Activated CD8-positive, alpha-beta memory T cell treated with anti-CD3 and anti-CD28 coated beads, Interleukin-2, amount 10 ng/mL, durations not matched to agents 7 days and 5 days (primary cell): ENCODE results near the gene MACROD2. TPM values are rescaled to one million over a fixed set of nuclear protein-coding genes. Genes with fewer than 3 reads are reported as not detected.

Experiments used
- ATAC-seq: fragments of 150-1000 bp; cut with Tn5 transposase; one replicate; pipeline ENCODE4 v1.10.0; 2021; ENCODE audit warnings: moderate library complexity
- CTCF ChIA-PET: fragments of 350-600 bp; sonication (Branson Sonifier 250); formaldehyde crosslinking; loops from one replicate; lab custom pipeline; 2021; ENCODE audit warnings: antibody characterized with exemption; lab: Charles Lee
- DNase-seq: peaks from one replicate; pipeline ENCODE4 v3.0.0-alpha.2; 2020
- H3K27ac Mint-ChIP-seq: one replicate; pipeline ENCODE4 v1.8.0; 2021; ENCODE audit warnings: mild to moderate bottlenecking, mixed read lengths
- H3K27me3 Mint-ChIP-seq: one replicate; pipeline ENCODE4 v1.8.0; 2021; ENCODE audit warnings: mixed read lengths
- H3K36me3 Mint-ChIP-seq: one replicate; pipeline ENCODE4 v1.8.0; 2021; ENCODE audit warnings: mild to moderate bottlenecking, mixed read lengths
- H3K4me1 Mint-ChIP-seq: one replicate; pipeline ENCODE4 v1.8.0; 2021; ENCODE audit warnings: mixed read lengths
- H3K4me3 Mint-ChIP-seq: one replicate; pipeline ENCODE4 v1.8.0; 2021; ENCODE audit warnings: mild to moderate bottlenecking, moderate library complexity, mixed read lengths
- H3K9me3 Mint-ChIP-seq: one replicate; pipeline ENCODE4 v1.8.0; 2022; ENCODE audit warnings: low read depth, mixed read lengths
- total RNA-seq, 2 experiments: library from RNA; stranded (reverse); gene quantifications; one replicate each; pipeline ENCODE4 v1.2.3, GENCODE V29; 2021

MACROD2 gene
- total RNA-seq, 2 experiments from 2014 or later: not detected

DNA sequence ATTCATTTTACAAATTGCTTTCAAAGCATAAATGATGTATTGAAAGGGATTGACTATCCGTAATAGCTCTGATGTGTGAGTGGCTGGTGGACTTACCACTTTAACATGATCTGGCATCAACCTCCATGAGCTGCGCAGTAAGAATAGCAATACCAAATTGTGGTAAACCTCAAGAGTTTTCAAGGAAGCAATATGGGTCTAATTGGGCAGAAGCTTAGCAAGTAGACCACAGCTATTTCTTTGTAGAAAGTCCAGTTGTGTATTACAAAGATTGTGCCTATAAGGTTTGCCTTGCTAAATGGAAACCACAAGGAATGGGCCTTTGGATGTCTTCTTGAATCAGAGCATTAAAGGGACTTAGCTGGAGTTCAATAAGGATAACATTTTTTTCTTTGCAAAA is 1841.3 kb downstream of the MACROD2 start:
- DNase-seq: no peak
- no peaks in the 10 kb centered on the region for H3K27me3 Mint-ChIP-seq
- no peak overlapping the region for H3K4me3 Mint-ChIP-seq
- H3K4me1 Mint-ChIP-seq: no peaks in the 10 kb centered on the region
- no peaks in the 10 kb centered on the region for H3K36me3 Mint-ChIP-seq
- CTCF ChIA-PET: no interaction called here
- H3K9me3 Mint-ChIP-seq: peaks cover 4% of the 10 kb centered on the region
- H3K27ac Mint-ChIP-seq: no peak overlapping the region
- no peak for ATAC-seq

DNA sequence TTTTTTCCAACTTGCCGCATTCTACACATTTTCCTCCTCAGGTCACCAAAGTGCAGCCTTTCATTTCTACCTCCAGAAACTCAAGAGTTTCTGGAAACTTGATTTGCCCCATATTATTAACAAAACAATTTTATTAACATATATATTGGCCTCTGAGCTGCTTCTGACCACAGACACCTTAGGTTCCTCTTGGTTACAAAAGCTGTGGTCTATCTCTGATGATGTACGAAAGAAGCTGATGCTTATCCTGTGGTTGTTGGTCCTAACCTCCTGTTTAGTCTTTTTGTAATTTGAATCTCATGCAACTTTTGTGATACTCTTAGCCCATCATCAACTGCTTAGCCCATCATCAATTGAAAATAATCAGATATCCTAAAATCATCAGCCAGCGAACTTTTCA is 1842.2 kb downstream of the MACROD2 start:
- no peaks in the 10 kb centered on the region for H3K4me1 Mint-ChIP-seq
- no peaks in the 10 kb centered on the region for H3K36me3 Mint-ChIP-seq
- DNase-seq (no peak), ATAC-seq (no peak)
- CTCF ChIA-PET: no interaction called here
- H3K27ac Mint-ChIP-seq: no peak overlapping the region
- H3K27me3 Mint-ChIP-seq: no peaks in the 10 kb centered on the region
- peaks cover 6% of the 10 kb centered on the region for H3K9me3 Mint-ChIP-seq
- H3K4me3 Mint-ChIP-seq: no peak overlapping the region

DNA sequence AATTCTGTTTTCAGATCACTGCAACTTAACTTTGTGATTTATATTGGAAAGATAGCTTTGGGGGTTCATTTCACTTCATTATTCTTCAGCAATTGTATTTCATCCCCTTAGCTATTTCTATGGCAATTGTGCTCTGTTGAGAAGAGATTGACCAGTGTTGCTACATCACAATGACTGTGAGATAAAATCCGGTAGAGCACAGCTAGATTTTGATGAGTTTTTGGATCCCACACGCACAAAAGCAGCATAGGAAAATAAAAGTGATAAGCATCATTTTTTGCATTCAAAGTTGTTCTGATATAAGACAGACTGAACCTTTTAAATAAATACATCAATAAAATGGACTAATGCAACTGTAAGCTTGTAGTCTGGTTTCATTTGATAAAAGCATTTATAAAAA is 1843.2 kb downstream of the MACROD2 start:
- Mint-ChIP-seq H3K27me3 (no peaks in the 10 kb centered on the region), H3K4me1 (no peaks in the 10 kb centered on the region), H3K27ac (no peak overlapping the region), H3K9me3 (peaks cover 6% of the 10 kb centered on the region), H3K36me3 (no peaks in the 10 kb centered on the region), H3K4me3 (no peak overlapping the region)
- CTCF ChIA-PET: no interaction called here
- DNase-seq (no peak), ATAC-seq (no peak)

- Mint-ChIP-seq H3K4me1 (no peaks in the 10 kb centered on the region), H3K36me3 (no peaks in the 10 kb centered on the region), H3K4me3 (no peak overlapping the region), H3K9me3 (peaks cover 7% of the 10 kb centered on the region), H3K27me3 (no peaks in the 10 kb centered on the region), H3K27ac (no peak overlapping the region)
- ATAC-seq (no peak), DNase-seq (no peak)
- CTCF ChIA-PET: no interaction called here
These were observed 1845.5 kb downstream of the MACROD2 start for GRCh38 chr20:15840636-15841301.

- peaks cover 7% of the 10 kb centered on the region for H3K9me3 Mint-ChIP-seq
- CTCF ChIA-PET: no interaction called here
- no peaks in the 10 kb centered on the region for H3K27me3 Mint-ChIP-seq
- no peaks in the 10 kb centered on the region for H3K36me3 Mint-ChIP-seq
- DNase-seq (no peak), ATAC-seq (no peak)
- no peaks in the 10 kb centered on the region for H3K4me1 Mint-ChIP-seq
- H3K27ac Mint-ChIP-seq: no peak overlapping the region
- H3K4me3 Mint-ChIP-seq: no peak overlapping the region
These were observed 1847.6 kb downstream of the MACROD2 start for GRCh38 chr20:15842872-15843271.

DNA sequence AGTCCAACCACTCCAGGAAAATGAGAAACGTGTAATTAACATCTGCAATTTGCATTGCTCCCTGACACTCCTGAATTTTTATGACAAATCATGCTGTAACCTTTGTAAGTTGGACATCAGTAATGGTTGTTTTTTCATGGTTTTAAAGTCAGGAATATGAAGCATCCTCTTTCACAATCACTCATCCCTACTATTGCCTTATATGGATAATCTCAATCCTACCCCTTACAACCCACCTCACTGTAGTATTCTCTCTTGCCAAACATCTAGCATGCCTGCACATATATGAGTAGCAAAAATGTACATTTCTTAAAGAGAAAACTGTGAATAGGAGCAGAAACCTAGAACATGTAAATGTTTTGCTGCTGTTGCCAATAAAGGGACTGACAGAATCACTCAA is 1848.5 kb downstream of the MACROD2 start:
- Mint-ChIP-seq H3K27me3 (no peaks in the 10 kb centered on the region), H3K4me1 (no peaks in the 10 kb centered on the region), H3K4me3 (no peak overlapping the region), H3K27ac (no peak overlapping the region), H3K36me3 (no peaks in the 10 kb centered on the region), H3K9me3 (peaks cover 7% of the 10 kb centered on the region)
- no peak for ATAC-seq
- DNase-seq: no peak
- CTCF ChIA-PET: no interaction called here

DNA sequence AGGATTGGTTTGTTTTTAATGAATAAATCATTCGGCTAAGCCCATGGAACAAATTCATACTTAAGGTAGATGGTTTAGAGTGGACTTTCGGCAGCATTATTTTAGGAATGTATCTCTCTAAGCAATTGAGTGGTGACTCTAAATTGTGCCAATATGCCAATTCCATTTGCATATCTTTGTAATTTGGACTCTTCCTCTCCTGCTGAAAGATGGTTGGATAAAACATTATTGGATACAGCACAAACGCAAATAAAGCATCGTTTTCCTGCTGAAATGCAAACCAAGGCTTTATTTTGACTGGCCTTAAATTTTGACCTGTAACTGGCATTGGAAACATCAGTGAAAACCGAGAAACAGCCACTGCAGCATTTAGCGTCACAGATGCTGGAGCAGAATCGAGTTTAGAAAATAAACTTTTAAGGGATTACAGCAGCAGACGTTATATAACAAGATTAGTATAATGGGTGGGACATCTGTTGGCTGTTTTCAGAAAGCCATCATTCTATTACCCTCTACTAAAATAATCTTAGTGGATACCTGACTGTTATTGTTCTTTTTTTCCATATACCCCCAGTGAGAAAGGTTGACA is 1852.0 kb downstream of the MACROD2 start:
- Mint-ChIP-seq H3K36me3 (no peaks in the 10 kb centered on the region), H3K27me3 (no peaks in the 10 kb centered on the region), H3K27ac (no peak overlapping the region), H3K4me3 (no peak overlapping the region), H3K4me1 (no peaks in the 10 kb centered on the region), H3K9me3 (peaks cover 9% of the 10 kb centered on the region)
- ATAC-seq (no peak), DNase-seq (no peak)
- CTCF ChIA-PET: no interaction called here

DNA sequence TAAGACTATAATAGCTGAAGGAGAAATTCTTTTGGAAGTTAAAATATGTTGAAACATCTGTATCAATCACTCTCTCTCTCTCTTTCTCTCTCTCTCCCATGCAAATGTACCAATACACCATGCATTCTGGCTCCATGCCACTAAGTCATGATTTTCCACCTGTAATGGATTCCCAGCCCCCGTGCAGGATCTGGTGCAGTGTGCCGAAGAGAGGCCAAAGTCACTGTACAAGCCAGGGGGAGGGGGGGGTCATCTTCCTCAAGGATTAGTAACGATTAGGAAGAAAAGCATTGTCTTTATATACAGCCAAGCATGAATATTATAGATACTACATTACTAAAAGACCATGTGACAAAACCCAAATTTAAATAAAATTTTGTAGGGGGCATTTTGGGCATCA is 1852.8 kb downstream of the MACROD2 start:
- CTCF ChIA-PET: no interaction called here
- Mint-ChIP-seq H3K27ac (no peak overlapping the region), H3K4me3 (no peak overlapping the region), H3K4me1 (no peaks in the 10 kb centered on the region), H3K36me3 (no peaks in the 10 kb centered on the region), H3K27me3 (no peaks in the 10 kb centered on the region), H3K9me3 (peaks cover 9% of the 10 kb centered on the region)
- DNase-seq (no peak), ATAC-seq (no peak)

GRCh38 chr20:15848995-15849610 is 1853.8 kb downstream of the MACROD2 start:
- no peak for ATAC-seq
- peaks cover 9% of the 10 kb centered on the region for H3K9me3 Mint-ChIP-seq

DNA sequence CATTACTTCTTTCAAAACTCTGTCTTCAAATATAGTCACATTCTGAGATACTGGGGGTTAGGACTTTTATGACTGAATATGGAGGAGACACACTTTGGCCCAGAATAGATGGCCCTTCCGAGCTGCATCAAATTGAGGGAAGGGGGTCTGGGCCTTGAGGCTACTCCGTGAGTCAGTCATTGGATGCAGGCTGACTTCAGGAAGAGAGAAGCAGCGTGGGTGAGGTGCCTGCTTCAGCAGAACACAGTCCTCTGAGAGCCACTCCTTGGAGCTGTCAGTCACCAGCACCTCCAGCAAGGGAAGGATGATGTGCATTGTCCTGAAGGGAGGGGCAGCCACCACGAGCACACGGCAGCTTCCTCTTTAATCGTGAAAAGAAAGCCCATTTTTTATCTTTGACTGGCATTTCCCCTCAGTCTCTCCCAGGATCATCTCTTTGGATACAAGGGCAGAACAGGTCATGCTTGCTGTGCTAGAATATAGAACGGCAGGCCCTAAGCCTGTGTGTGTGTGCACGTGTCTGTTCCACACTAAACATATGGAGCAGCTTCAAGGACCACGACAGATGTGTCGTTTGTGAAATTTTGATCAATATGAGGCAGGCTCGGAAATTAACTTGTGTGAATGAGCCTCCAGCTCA is 1856.4 kb downstream of the MACROD2 start:
- CTCF ChIA-PET: no interaction called here
- ATAC-seq (no peak), DNase-seq (no peak)
- Mint-ChIP-seq H3K9me3 (peaks cover 6% of the 10 kb centered on the region), H3K4me3 (no peak overlapping the region), H3K27me3 (no peaks in the 10 kb centered on the region), H3K36me3 (no peaks in the 10 kb centered on the region), H3K27ac (no peak overlapping the region), H3K4me1 (no peaks in the 10 kb centered on the region)

More at GRCh38 chr20:15848995-15849610, 1853.8 kb downstream of the MACROD2 start:
- Mint-ChIP-seq H3K4me1 (no peaks in the 10 kb centered on the region), H3K27me3 (no peaks in the 10 kb centered on the region), H3K4me3 (no peak overlapping the region), H3K36me3 (no peaks in the 10 kb centered on the region), H3K27ac (no peak overlapping the region)
- DNase-seq: no peak
- CTCF ChIA-PET: no interaction called here

DNA sequence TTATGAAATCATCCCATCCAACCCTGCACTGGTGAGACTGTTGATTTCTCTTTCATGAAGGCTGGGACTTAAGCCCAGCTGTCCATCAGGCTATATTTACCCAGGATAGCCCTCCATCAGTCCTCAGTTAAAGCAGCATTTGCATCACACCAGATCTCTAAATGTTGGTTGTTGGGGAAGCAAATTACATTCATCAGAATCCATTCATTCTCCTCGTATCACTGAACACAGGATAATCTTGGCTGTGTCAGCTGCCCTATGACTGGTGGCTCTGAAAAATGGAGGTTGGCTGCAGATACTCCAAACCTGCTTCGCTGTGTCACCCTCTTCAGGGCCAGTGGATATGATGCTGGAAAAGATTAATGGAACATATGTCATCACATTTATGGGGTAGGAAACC is 1859.6 kb downstream of the MACROD2 start:
- no peaks in the 10 kb centered on the region for H3K27me3 Mint-ChIP-seq
- H3K9me3 Mint-ChIP-seq: peaks cover 7% of the 10 kb centered on the region
- no peaks in the 10 kb centered on the region for H3K36me3 Mint-ChIP-seq
- no peaks in the 10 kb centered on the region for H3K4me1 Mint-ChIP-seq
- H3K27ac Mint-ChIP-seq: no peak overlapping the region
- ATAC-seq (no peak), DNase-seq (no peak)
- CTCF ChIA-PET: no interaction called here
- H3K4me3 Mint-ChIP-seq: no peak overlapping the region

DNA sequence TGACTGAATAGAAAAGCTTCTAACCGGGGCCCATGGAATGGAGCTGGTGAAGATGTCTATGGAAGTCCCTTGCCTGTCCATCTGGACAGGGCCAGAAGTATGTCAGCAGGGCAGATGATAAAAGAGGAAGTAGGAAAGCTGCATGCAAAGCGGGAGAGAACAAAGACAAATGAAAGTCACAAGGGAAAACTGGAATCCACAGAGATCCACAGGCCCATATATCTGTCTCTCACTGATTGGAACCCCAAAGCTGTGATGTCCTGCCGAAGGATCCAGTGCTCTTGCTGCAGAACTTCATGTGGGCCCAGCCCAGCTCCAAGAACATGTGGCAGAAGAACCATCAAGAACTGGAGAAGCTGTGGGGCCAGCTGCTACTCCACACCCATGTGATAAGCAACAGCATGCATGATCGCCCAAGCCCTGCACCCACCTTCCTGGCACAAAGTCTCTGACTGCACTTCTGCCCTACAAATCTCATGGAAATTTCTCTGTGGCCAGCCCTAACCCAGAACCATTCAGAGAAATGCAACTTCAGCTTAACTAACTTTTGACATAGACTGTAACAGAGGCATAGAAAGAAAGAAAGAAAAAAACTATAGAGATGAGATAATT is 1862.0 kb downstream of the MACROD2 start:
- H3K4me1 Mint-ChIP-seq: no peaks in the 10 kb centered on the region
- H3K9me3 Mint-ChIP-seq: peaks cover 7% of the 10 kb centered on the region
- no peak overlapping the region for H3K4me3 Mint-ChIP-seq
- H3K36me3 Mint-ChIP-seq: no peaks in the 10 kb centered on the region
- CTCF ChIA-PET: no interaction called here
- H3K27me3 Mint-ChIP-seq: no peaks in the 10 kb centered on the region
- ATAC-seq (no peak), DNase-seq (no peak)
- no peak overlapping the region for H3K27ac Mint-ChIP-seq

- no peak overlapping the region for H3K27ac Mint-ChIP-seq
- ATAC-seq (no peak), DNase-seq (no peak)
- CTCF ChIA-PET: no interaction called here
- H3K4me3 Mint-ChIP-seq: no peak overlapping the region
- no peaks in the 10 kb centered on the region for H3K36me3 Mint-ChIP-seq
- H3K9me3 Mint-ChIP-seq: peaks cover 7% of the 10 kb centered on the region
- H3K27me3 Mint-ChIP-seq: no peaks in the 10 kb centered on the region
- H3K4me1 Mint-ChIP-seq: no peaks in the 10 kb centered on the region
These were observed 1863.7 kb downstream of the MACROD2 start for GRCh38 chr20:15859061-15859460.
